GM18505 (cell line): Measurements from ENCODE around the gene LRRC8D.

Experiments
- ATAC-seq: cut with Tn5 transposase; IDR thresholded peaks from one replicate; pipeline ENCODE4 v1.9.1; 2021; ENCODE audit not compliant: unreplicated experiment
- POLR2A ChIP-seq: IDR thresholded peaks from 4 replicates; pipeline ENCODE4 v1.6.1; 2011; ENCODE audit warnings: borderline replicate concordance; ENCODE audit not compliant: insufficient read depth, insufficient read length; ENCODE audit errors: extremely low read depth

The LRRC8D gene

DNA sequence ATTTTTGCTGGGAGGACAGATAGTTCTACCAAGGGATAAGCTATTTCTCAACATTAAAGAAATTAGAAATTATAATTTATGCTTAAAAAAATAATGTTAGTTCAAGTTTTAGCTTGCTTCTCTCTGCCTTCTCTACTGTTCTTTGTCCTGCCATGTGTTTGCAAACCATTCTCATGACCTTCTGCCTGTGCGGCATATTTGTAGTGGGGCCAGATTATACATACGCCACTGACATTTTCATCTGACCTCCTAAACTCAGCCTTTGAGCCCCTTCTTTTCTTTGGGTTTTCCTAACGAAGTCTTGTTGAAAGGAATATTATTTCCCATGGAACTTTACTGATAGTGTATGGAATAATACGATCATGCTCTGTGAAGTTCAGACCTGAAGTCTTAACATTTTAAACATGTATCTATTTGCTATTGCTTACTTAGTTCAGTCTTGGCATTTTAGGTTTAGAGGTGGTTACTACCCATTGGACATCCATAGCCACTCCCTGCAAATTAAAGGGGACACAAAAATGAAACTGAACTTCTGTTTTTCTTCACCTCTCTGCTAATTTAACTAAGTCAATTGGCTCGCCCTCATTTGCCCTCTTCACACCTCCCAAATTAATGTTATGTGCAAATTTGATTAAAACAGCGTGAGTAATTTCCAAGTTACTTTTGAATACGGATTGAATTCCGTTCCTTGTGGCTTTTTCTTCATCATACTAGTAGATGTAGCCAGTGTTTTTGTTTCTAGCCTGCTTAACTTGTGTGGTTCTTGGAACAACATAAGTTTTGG, 15.6 kb downstream of the LRRC8D start:
- no peak for TF ChIP-seq POLR2A
- ATAC-seq: no peak

DNA sequence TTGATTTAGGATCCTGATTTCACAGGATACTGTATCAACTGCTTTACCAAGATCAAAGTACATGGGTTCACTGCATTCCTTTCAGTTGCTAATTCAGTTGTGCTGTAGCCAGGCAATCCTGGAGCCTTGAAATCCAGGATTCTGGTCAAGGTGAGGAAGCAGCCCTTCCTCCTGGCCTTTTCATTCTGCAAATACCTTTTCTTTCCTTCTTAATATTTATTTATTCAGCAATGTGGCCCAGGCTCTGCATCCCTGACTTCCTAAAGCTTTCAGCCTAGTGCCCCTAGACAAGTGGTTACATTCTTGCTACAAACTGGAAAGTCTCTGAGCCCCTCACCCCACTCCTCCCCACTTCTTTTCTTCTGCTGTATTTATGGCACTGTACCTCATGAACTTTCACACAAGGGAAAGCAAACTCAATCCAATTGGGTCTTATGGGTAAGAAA, 16.2 kb downstream of the LRRC8D start:
- ATAC-seq: no peak
- TF ChIP-seq POLR2A: no peak

DNA sequence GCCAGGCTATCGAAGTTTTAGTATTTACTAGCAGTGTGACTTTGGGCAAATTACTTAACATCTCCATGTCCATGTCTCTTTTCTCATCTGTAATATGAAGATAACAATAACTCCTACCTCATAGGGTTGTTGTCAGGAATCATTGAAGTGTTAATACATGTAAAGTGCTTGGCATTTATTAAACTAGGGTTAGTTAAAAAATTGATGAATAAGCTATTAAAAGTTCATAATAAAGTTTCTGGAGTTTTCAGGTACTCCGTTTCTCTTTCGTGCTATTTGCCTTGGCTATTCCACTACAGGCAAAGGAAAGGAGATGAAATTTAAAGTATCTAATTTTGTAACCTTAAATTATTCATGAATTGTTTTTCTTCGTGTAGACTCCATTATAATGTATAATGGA, 16.7 kb downstream of the LRRC8D start:
- TF ChIP-seq POLR2A: no peak
- ATAC-seq: no peak

GRCh38 chr1:89839516-89839915, 18.7 kb downstream of the LRRC8D start:
- no peak for TF ChIP-seq POLR2A
- no peak for ATAC-seq

DNA sequence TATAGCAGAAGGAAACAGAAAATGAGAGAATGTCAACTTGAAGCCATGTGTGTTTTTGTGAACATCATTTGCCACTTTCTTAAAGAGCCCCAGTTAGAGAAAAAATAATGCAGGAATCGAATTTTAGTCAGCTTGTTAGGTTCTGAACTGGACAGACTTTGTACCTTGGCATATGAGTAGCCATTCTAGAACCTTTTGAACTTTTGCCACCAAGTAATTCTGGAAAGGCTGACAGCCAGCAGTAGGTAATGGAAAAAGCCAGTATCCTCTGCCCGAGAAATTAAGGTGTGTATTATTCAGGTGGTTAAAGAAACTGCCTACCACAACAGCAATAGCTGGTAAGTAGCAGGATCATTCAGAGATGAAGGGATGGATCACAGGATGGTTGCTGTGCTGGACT, 20.7 kb downstream of the LRRC8D start:
- no peak for ATAC-seq
- no peak for TF ChIP-seq POLR2A

GRCh38 chr1:89842567-89843272, 21.9 kb downstream of the LRRC8D start:
- TF ChIP-seq POLR2A: no peak
- ATAC-seq: peak; percentile 34

- ATAC-seq: peak; percentile 91
- TF ChIP-seq POLR2A: peak; percentile 74
Observed at GRCh38 chr1:89843273-89844130, 22.7 kb downstream of the LRRC8D start.

DNA sequence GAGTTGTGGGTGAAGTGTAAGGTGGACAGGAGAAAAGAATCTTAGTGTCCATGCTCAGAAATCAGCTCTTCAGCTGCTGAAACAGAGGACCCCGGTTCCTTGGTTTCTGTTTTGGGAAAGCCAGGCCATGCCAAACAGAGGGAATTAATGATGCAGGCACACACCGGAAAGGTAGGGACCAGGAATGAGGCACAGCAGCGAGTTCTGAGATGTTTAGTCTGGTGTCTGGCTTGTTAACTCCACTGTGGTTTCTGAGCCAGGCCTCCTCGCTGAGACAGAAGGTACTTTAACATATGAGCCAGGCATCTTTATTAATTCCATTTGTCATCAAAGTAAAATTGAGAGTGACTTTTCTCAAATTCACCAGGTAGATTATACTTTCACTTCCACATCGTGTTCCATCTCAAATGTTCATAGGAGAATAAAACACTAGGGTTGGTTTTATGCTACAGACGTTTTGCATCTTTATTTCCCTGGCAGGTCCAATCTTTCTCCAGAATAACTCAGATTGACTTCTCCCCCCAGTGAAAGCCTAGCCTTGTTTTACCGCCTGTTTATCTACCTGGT, 23.5 kb downstream of the LRRC8D start:
- no peak for ATAC-seq
- TF ChIP-seq POLR2A: no peak

GRCh38 chr1:89844860-89845259, 24.0 kb downstream of the LRRC8D start:
- no peak for TF ChIP-seq POLR2A
- ATAC-seq: no peak

- ATAC-seq: no peak
Observed at GRCh38 chr1:89847191-89847729, 26.4 kb downstream of the LRRC8D start.

GRCh38 chr1:89850844-89851415, 30.1 kb downstream of the LRRC8D start:
- no peak for ATAC-seq
- TF ChIP-seq POLR2A: no peak

More at GRCh38 chr1:89847191-89847729, 26.4 kb downstream of the LRRC8D start:
- TF ChIP-seq POLR2A: no peak

- ATAC-seq: no peak
- TF ChIP-seq POLR2A: no peak
Observed at GRCh38 chr1:89854140-89854539, 33.3 kb downstream of the LRRC8D start.
